ENCODE measurements around the gene POLR3E. TPM values are rescaled to one million over a fixed set of nuclear protein-coding genes. Genes with fewer than 3 reads are reported as not detected.

Gene POLR3E, protein sequence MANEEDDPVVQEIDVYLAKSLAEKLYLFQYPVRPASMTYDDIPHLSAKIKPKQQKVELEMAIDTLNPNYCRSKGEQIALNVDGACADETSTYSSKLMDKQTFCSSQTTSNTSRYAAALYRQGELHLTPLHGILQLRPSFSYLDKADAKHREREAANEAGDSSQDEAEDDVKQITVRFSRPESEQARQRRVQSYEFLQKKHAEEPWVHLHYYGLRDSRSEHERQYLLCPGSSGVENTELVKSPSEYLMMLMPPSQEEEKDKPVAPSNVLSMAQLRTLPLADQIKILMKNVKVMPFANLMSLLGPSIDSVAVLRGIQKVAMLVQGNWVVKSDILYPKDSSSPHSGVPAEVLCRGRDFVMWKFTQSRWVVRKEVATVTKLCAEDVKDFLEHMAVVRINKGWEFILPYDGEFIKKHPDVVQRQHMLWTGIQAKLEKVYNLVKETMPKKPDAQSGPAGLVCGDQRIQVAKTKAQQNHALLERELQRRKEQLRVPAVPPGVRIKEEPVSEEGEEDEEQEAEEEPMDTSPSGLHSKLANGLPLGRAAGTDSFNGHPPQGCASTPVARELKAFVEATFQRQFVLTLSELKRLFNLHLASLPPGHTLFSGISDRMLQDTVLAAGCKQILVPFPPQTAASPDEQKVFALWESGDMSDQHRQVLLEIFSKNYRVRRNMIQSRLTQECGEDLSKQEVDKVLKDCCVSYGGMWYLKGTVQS
- total RNA-seq: 43.5 TPM

GRCh38 chr16:22297114-22297870 lies at the start of gene POLR3E:
Gene POLR3E, plus strand, starts transcription at chr16:22297409. Its CDS starts 5,560 bp downstream, at chr16:22302969.
- DNase-seq (ENCODE audit: low spot score): peak; percentile 100
- intact Hi-C loops (cut with DNase I): loop anchor here (5.0 to 10.0 kb wide), 2 partner anchors 90 to 292 kb away; partner anchors contain the start of genes EEF2K, MOSMO and PDZD9
- ATAC-seq: peak; percentile 97

DNA sequence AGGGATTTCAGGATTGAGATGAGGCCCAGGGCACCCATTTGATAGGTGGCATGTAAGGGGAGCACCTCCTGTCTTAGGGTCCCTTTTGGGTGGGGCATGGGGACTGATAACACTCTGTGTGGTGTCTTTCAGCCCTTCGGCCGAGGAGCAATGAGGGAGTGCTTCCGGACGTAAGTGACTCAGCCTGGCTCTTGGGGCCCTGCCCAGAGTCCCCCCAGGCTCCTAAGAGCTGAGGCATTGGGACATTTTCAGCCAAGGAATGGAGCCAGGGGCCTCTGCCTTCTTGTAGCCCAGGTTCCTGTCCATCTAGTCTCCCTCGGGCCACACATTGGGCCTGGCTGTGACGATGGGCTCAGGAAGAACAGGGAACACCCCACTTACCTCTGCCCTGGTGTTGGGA lies 46.7 kb upstream of the POLR3E start:
- intact Hi-C loops (cut with DNase I): no loop called here
- no peak for DNase-seq (ENCODE audit: low spot score)
- no peak for ATAC-seq

GRCh38 chr16:22252317-22252716 lies 44.9 kb upstream of the POLR3E start:
- ATAC-seq: no peak
- intact Hi-C loops (cut with DNase I): no loop called here
- no peak for DNase-seq (ENCODE audit: low spot score)

- no peak for DNase-seq (ENCODE audit: low spot score)
- no peak for ATAC-seq
- intact Hi-C loops (cut with DNase I): no loop called here
Observed at GRCh38 chr16:22253272-22253671, 43.9 kb upstream of the POLR3E start.

DNA sequence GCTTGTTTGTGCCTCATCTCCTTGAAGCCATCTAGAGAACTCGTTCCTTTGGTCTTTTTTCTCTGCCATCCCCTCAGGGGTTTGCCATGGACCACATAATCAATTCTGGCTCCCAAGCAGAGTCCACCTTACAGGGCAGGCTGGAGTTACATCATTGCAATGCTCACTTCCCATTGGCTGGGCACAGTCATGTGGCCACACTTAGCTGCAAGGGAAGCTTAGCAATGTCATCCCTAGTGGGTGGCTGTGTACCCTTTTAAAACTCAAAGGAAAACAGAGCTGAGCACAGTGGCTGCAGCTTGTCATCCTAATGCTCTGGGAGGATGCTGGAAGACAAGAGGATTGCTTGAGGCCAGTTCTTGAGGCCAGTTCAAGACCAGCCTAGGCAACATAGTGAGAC lies 41.9 kb upstream of the POLR3E start:
- intact Hi-C loops (cut with DNase I): no loop called here
- DNase-seq (ENCODE audit: low spot score) (no peak), ATAC-seq (no peak)

DNA sequence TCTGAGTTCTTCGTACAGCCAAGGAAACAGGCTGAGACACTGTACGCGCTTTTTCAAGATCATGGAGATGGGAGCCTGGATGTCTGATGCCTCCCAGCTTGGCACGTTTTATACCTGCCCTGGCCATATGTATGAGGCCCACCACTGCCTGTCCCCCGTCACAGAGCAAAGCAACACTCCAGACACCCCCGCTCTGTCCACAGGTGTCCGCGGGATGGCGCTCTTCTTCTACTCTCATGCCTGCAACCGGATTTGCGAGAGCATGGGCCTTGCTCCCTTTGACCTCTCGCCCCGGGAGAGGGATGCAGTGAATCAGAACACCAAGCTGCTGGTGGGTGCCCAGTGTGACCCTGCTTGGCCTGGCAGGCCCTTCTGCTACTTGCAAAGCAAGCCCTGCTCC lies 39.8 kb upstream of the POLR3E start:
- DNase-seq (ENCODE audit: low spot score): no peak
- ATAC-seq: no peak

GRCh38 chr16:22260490-22260889 lies 36.7 kb upstream of the POLR3E start:
- intact Hi-C loops (cut with DNase I): no loop called here
- DNase-seq (ENCODE audit: low spot score): no peak
- no peak for ATAC-seq

More for the DNA sequence above, 39.8 kb upstream of the POLR3E start:
- intact Hi-C loops (cut with DNase I): no loop called here

GRCh38 chr16:22262460-22262859 lies 34.7 kb upstream of the POLR3E start:
- DNase-seq (ENCODE audit: low spot score) (no peak), ATAC-seq (no peak)
- intact Hi-C loops (cut with DNase I): no loop called here

DNA sequence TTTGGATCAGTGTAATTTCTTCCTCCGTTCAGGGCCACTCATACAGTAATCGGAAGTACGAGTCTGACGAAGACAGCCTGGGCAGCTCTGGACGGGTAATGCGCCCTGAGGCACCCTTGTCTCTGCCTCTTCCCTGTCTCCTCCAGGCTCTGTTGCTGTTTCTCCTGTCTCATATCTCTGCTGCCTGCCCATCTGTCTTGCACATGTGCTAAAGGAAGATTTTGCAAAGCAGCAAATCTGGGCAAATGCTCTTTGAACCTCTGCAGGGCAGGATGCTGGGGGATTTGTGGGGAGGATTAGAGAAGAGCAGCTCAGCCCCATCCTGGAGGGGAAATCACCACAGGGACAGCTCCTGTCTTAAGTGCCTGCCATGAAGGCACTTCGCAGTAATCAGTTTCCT lies 32.4 kb upstream of the POLR3E start:
- ATAC-seq (no peak), DNase-seq (ENCODE audit: low spot score) (no peak)
- intact Hi-C loops (cut with DNase I): no loop called here

- ATAC-seq: no peak
- no peak for DNase-seq (ENCODE audit: low spot score)
- intact Hi-C loops (cut with DNase I): no loop called here
Observed at GRCh38 chr16:22265351-22265750, 31.9 kb upstream of the POLR3E start.

- intact Hi-C loops (cut with DNase I): no loop called here
- no peak for DNase-seq (ENCODE audit: low spot score)
- no peak for ATAC-seq
Observed at GRCh38 chr16:22266546-22266945, 30.7 kb upstream of the POLR3E start.

DNA sequence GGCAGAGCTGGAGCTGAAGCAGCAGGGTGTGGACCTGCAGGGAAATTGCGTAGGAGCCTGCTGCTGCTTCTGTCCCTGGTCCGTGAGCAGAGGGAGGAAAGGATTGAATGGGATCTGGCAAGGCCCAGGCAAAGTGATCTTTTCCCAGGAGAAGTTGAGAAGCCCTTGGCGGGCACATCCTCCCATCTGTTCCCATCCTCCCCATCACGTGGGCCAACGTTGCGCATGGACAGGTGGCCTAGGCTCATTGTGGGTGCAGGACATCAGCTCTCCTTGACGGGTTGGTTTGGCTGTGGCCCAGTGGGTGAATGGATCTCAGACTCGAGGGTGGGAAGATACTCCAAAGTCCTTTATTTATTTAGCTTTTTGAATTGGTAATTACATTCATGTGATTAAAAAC lies 29.4 kb upstream of the POLR3E start:
- intact Hi-C loops (cut with DNase I): no loop called here
- ATAC-seq: no peak

GRCh38 chr16:22270525-22270924 lies 26.7 kb upstream of the POLR3E start:
- ATAC-seq (no peak), DNase-seq (ENCODE audit: low spot score) (no peak)
- intact Hi-C loops (cut with DNase I): no loop called here

More for the DNA sequence above, 29.4 kb upstream of the POLR3E start:
- no peak for DNase-seq (ENCODE audit: low spot score)

GRCh38 chr16:22272870-22273650 lies 24.1 kb upstream of the POLR3E start:
- intact Hi-C loops (cut with DNase I): no loop called here
- DNase-seq (ENCODE audit: low spot score) (no peak), ATAC-seq (peak; percentile 36)

GRCh38 chr16:22274916-22275315 lies 22.3 kb upstream of the POLR3E start:
- DNase-seq (ENCODE audit: low spot score) (no peak), ATAC-seq (no peak)
- intact Hi-C loops (cut with DNase I): no loop called here

DNA sequence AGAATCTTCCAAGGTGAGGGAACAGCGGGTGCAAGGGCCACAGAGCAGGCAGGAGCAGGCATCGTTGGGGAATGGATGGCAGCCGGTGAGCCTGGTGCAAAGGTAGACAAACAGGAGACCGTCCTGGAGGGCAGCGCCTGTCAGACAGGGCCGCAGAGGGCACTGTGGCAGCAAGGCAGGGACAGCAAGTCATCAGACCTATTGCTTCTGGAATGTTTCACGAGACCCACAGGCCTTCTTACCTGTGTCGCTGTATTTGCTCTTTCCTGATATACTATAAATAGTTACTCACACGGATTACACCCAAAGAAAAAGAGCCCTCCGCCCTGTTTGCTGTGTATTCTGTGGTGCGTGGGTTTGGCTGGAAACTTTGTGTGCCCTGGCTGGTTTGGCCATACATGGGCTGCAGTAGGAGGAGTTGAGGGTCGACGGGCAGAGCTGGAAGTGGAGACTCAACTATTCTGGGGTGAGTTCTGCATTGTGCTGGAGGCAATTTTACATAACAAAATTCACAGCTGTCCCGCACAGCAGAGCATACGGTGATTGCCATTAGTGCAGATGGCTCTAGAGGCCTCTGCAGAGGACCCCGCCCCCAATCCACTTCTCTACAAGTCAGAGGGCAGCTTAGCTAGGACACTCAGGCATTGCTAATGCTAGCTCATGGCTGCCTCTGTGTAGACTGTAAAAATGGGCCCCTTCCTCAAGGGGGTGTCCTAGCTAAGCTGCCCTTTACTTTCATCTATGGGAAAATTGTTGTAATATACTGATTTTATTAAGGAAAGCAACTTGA lies 18.6 kb upstream of the POLR3E start:
- intact Hi-C loops (cut with DNase I): no loop called here
- ATAC-seq (no peak), DNase-seq (ENCODE audit: low spot score) (no peak)

GRCh38 chr16:22282254-22282892 lies 14.8 kb upstream of the POLR3E start:
- ATAC-seq (no peak), DNase-seq (ENCODE audit: low spot score) (no peak)
- intact Hi-C loops (cut with DNase I): no loop called here

DNA sequence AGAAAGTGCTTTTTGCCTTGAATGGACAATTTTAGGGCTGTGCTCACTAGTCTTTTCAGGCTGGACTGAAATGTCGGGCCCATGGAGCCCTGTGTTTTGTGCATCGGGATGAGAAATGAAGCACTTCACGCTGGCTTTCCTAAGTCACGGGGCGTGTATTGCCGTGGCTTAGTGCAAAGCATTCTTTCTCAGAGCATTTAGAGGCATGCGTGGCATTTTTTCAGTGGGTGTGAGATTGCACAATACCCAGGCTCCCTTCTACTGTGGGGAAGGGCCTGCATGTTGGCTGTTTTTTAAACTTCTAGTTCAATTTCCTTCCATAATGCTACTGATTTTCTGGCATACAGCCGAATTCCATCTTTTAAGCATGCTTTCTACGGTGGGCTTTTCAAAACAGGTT lies 12.6 kb upstream of the POLR3E start:
- intact Hi-C loops (cut with DNase I): no loop called here
- ATAC-seq: peak; percentile 89
- no peak for DNase-seq (ENCODE audit: low spot score)

Measured in sciatic nerve (tissue), 2 donors.